GM19043 (cell line): ENCODE results near the gene PADI2.
"Not testable (repeated sequence)": the region's sequence is repeated elsewhere in the genome, so short reads cannot be mapped to it uniquely, and the experiment has no call there.

Experiments
- ATAC-seq: cut with Tn5 transposase; IDR thresholded peaks from one replicate; pipeline ENCODE4 v1.9.1; 2021; ENCODE audit warnings: low read depth; ENCODE audit not compliant: unreplicated experiment

Gene PADI2

GRCh38 chr1:17091252-17091651 lies 28.0 kb downstream of the PADI2 start:
- no peak for ATAC-seq

GRCh38 chr1:17089506-17089905 lies 29.7 kb downstream of the PADI2 start:
- no peak for ATAC-seq

- no peak for ATAC-seq
Observed at GRCh38 chr1:17086751-17087150, 32.5 kb downstream of the PADI2 start.

GRCh38 chr1:17084787-17085186 lies 34.5 kb downstream of the PADI2 start:
- ATAC-seq: no peak

GRCh38 chr1:17082761-17083160 lies 36.5 kb downstream of the PADI2 start:
- ATAC-seq: no peak

- no peak for ATAC-seq
Observed at GRCh38 chr1:17081439-17081838, 37.8 kb downstream of the PADI2 start.

- ATAC-seq: no peak
Observed at GRCh38 chr1:17080880-17081279, 38.4 kb downstream of the PADI2 start.

GRCh38 chr1:17080085-17080759 lies 39.0 kb downstream of the PADI2 start:
- no peak for ATAC-seq

- ATAC-seq: no peak
Observed at GRCh38 chr1:17078991-17079868, 40.0 kb downstream of the PADI2 start.

GRCh38 chr1:17075470-17076255 lies 43.6 kb downstream of the PADI2 start:
- ATAC-seq: no peak

GRCh38 chr1:17071794-17072193 lies 47.5 kb downstream of the PADI2 start:
- ATAC-seq: no peak

GRCh38 chr1:17070163-17070525 lies 49.1 kb downstream of the PADI2 start:
- ATAC-seq: no peak

GRCh38 chr1:17069452-17070162 lies 49.6 kb downstream of the PADI2 start:
- no peak for ATAC-seq

- ATAC-seq: no peak
Observed at GRCh38 chr1:17068789-17069188, 50.5 kb downstream of the PADI2 start.

GRCh38 chr1:17067465-17068240 lies 51.6 kb downstream of the PADI2 start:
- ATAC-seq: no peak

GRCh38 chr1:17067069-17067426 lies 52.2 kb downstream of the PADI2 start:
- ATAC-seq: no peak

GRCh38 chr1:17066361-17067068 lies 52.7 kb downstream of the PADI2 start:
- ATAC-seq: no peak

- no peak for ATAC-seq
Observed at GRCh38 chr1:17065666-17066065, 53.6 kb downstream of the PADI2 start.

GRCh38 chr1:17062751-17063150 lies 56.5 kb downstream of the PADI2 start:
- not testable (repeated sequence) for ATAC-seq
